ENCODE results near the gene MS4A15.

DNA sequence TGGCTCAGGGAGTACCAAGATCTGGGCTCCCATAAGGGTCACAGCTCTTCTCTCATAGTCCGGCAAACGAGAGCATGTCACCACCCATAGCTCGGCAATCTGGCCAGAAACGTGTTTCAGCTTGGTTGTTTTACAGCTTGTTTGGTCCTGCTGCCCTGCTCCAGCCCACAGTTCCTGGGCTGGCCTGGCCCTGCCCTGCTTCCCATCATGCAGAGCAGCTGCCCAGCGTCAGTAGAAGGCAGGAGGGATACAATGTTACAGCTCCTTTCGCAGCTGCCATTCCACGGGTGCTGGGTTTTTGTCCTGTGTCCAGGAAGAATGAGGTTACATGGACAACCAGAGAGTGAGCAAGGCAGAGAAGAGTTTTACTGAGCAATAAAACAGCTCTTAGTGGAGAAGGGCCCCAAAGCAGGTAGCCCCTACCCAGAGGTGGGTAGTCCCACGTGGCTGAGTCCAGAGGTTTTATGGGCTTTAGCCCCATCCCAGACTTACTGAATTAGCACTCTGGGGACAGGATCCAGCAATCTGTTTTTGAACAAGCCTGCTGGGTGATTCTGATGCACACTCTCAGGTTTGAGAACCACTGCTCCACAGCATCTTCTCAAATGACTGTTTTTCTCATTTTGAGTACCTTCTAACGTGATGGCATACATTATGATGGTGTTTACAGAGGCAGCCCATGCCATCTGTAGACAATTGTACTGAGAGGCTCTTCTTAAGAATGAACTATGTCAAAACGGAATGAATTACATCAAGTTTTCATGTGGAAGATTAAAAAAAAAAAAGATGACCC, 37.9 kb upstream of the MS4A15 start:
- TF ChIP-seq, protein P1, sequence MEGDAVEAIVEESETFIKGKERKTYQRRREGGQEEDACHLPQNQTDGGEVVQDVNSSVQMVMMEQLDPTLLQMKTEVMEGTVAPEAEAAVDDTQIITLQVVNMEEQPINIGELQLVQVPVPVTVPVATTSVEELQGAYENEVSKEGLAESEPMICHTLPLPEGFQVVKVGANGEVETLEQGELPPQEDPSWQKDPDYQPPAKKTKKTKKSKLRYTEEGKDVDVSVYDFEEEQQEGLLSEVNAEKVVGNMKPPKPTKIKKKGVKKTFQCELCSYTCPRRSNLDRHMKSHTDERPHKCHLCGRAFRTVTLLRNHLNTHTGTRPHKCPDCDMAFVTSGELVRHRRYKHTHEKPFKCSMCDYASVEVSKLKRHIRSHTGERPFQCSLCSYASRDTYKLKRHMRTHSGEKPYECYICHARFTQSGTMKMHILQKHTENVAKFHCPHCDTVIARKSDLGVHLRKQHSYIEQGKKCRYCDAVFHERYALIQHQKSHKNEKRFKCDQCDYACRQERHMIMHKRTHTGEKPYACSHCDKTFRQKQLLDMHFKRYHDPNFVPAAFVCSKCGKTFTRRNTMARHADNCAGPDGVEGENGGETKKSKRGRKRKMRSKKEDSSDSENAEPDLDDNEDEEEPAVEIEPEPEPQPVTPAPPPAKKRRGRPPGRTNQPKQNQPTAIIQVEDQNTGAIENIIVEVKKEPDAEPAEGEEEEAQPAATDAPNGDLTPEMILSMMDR (IDR thresholded peaks at IDR 0.05), result no peak
- TF ChIP-seq EP300 (IDR thresholded peaks at IDR 0.05), result no peak
- TF ChIP-seq POLR2A (IDR thresholded peaks at IDR 0.05), result no peak
